ENCODE data around the gene FGFR2.

Gene FGFR2

DNA sequence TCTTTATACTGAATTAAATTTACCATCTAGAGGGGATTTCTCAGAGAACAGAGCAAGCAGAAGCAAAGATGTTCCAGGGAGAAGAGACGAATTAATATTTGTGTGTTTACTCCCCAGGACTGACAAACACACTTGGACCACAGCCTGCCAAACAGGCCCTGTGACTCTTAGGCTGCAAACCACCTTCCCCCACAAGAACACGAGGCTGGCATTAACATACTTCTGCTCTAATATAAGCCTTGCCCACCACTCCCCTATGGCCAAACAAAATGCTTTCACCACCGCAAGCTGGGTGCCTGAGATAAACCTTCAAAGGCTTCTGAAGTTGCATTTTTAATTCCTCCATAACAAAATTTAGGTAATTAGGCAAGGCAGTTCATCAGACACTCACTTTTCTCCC is 88.4 kb downstream of the FGFR2 start:
- TF ChIP-seq, protein P1, sequence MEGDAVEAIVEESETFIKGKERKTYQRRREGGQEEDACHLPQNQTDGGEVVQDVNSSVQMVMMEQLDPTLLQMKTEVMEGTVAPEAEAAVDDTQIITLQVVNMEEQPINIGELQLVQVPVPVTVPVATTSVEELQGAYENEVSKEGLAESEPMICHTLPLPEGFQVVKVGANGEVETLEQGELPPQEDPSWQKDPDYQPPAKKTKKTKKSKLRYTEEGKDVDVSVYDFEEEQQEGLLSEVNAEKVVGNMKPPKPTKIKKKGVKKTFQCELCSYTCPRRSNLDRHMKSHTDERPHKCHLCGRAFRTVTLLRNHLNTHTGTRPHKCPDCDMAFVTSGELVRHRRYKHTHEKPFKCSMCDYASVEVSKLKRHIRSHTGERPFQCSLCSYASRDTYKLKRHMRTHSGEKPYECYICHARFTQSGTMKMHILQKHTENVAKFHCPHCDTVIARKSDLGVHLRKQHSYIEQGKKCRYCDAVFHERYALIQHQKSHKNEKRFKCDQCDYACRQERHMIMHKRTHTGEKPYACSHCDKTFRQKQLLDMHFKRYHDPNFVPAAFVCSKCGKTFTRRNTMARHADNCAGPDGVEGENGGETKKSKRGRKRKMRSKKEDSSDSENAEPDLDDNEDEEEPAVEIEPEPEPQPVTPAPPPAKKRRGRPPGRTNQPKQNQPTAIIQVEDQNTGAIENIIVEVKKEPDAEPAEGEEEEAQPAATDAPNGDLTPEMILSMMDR (IDR thresholded peaks at IDR 0.05; ENCODE audit: low read depth, low read length, missing control alignments): no peak

DNA sequence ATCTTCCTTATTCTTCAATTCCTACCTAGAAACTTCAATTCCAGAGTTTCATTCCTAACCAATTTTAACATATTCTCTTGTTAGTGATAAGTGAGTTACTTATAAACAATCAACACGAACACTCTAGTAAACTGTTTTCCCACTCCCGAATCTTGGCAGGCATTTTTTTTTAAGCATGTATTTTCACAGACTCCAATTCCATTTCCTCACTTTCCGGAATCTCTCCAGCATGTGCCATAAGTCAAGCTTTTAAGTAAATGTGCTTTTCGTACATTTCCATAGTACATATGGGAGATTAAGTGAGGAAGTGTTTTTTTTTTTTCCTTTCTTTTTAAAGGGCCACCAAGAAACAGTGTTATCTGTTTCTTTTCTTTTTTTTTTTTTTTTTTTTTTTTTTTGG is 89.1 kb downstream of the FGFR2 start:
- no peak overlapping the region for H3K27ac ChIP-seq
- DNase-seq: no peak
- H3K27me3 ChIP-seq (replicated peaks): no peaks in the 10 kb centered on the region
- in situ Hi-C loops (cut with HindIII; ENCODE audit: low pct_ligation_motif_present, low sequenced_read_pairs): no loop called here
- H3K4me3 ChIP-seq (ENCODE audit: low read depth, low read length): no peak overlapping the region
- TF ChIP-seq, protein P1 (IDR thresholded peaks at IDR 0.05; ENCODE audit: low read depth, low read length, missing control alignments): no peak
- no peaks in the 10 kb centered on the region for H3K36me3 ChIP-seq (replicated peaks)

More for the DNA sequence above, 88.4 kb downstream of the FGFR2 start:
- DNase-seq: no peak
- Histone ChIP-seq H3K36me3 (replicated peaks) (no peaks in the 10 kb centered on the region), H3K4me3 (ENCODE audit: low read depth, low read length) (no peak overlapping the region), H3K27ac (no peak overlapping the region), H3K27me3 (replicated peaks) (no peaks in the 10 kb centered on the region)
- in situ Hi-C loops (cut with HindIII; ENCODE audit: low pct_ligation_motif_present, low sequenced_read_pairs): no loop called here

DNA sequence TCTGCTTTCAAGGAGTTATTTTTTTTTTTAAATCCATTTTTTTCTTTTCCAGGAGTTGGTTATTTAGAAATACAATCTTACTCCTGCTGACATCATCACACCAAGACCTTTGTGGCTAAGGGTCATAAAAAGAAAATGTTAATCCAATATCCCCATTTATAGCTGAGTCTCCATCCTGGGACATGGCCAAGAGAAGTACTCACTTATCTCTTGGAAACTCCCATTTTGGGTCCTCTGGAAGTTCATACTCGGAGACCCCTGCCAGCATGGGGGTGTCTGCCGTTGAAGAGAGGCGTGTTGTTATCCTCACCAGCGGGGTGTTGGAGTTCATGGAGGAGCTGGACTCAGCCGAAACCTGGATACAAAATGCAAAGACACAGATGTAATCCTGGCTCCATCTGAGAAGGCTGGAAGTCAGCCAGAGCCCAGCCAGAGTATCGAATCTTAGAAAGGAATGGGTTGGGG is 94.6 kb downstream of the FGFR2 start:
- in situ Hi-C loops (cut with HindIII; ENCODE audit: low pct_ligation_motif_present, low sequenced_read_pairs): no loop called here

DNA sequence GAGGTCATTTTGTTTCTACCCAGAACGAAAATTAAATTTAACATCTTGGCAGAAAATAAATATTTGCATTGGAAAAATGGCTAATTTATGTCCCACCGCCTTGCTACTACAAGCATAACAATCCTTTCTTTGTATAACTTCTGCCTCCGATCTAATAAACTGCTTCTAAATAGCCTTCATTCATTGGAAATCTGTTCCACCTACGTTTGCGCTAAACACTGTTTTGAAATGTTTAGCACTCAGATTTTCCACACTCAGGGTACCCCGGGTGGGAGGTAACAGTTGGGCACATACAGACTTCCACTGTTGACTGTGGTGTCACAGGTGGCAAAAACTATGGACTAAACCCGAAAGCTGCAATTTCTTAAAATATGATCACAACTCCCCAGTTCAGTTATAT is 96.4 kb downstream of the FGFR2 start:
- DNase-seq: no peak
- Histone ChIP-seq H3K4me3 (ENCODE audit: low read depth, low read length) (no peak overlapping the region), H3K36me3 (replicated peaks) (no peaks in the 10 kb centered on the region), H3K27ac (no peak overlapping the region), H3K27me3 (replicated peaks) (no peaks in the 10 kb centered on the region)
- in situ Hi-C loops (cut with HindIII; ENCODE audit: low pct_ligation_motif_present, low sequenced_read_pairs): no loop called here
- TF ChIP-seq, protein P1 (IDR thresholded peaks at IDR 0.05; ENCODE audit: low read depth, low read length, missing control alignments): no peak

More for the DNA sequence above, 94.6 kb downstream of the FGFR2 start:
- H3K36me3 ChIP-seq (replicated peaks): no peaks in the 10 kb centered on the region
- TF ChIP-seq, protein P1 (IDR thresholded peaks at IDR 0.05; ENCODE audit: low read depth, low read length, missing control alignments): no peak
- no peak overlapping the region for H3K4me3 ChIP-seq (ENCODE audit: low read depth, low read length)
- no peak overlapping the region for H3K27ac ChIP-seq
- no peak for DNase-seq
- H3K27me3 ChIP-seq (replicated peaks): no peaks in the 10 kb centered on the region

DNA sequence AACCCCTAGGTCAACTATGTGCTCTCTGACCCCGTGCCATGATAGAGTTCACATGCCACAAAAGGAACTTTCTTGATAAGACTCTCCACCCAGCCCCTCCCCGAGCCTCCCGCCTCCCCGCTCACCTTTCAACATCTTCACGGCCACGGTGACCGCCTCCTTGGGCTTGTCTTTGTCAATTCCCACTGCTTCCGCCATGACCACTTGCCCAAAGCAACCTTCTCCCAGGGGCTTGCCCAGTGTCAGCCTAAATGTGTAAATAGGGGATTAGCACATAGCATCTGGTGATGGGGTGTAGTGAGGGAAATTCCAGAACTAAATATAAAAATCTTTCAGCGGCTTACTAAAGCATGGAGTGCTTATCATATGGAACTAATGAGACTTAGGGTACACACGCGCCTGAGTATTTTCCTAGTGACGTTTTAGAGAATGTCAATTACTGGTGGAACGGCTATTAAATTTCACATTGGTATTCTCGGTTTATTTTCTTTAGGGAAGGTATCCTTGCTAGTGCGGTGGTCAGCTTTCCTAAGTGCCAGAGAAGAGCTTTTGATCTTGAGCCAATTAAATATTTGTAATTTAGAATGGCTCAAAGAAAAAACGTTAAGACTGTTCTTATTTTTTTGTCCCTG is 97.4 kb downstream of the FGFR2 start:
- in situ Hi-C loops (cut with HindIII; ENCODE audit: low pct_ligation_motif_present, low sequenced_read_pairs): no loop called here
- TF ChIP-seq, protein P1 (IDR thresholded peaks at IDR 0.05; ENCODE audit: low read depth, low read length, missing control alignments): no peak

More for the DNA sequence above, 97.4 kb downstream of the FGFR2 start:
- DNase-seq: no peak
- no peaks in the 10 kb centered on the region for H3K27me3 ChIP-seq (replicated peaks)
- H3K4me3 ChIP-seq (ENCODE audit: low read depth, low read length): no peak overlapping the region
- no peak overlapping the region for H3K27ac ChIP-seq
- H3K36me3 ChIP-seq (replicated peaks): no peaks in the 10 kb centered on the region
